Measurements from ENCODE around the gene DHX32.

The DHX32 gene

DNA sequence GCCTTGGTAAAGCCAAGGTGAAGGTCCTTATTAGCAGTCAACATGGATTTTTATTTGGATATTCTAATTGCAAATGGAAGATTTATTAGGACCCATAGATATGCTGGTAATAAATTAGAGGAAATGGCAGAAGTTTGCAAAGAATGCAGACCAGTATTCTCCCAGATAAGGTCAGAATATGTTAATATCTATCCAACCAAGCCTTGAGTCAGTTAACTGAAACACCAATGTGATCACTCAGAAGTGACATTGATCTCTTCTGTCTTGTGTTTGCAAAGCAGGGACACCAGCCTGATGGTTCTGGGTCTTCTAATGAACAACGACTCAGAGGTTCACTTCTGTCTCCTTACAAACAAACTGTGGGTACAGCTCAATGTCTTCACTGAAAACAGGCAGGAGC lies 79.5 kb downstream of the DHX32 start:
- no peak for DNase-seq

DNA sequence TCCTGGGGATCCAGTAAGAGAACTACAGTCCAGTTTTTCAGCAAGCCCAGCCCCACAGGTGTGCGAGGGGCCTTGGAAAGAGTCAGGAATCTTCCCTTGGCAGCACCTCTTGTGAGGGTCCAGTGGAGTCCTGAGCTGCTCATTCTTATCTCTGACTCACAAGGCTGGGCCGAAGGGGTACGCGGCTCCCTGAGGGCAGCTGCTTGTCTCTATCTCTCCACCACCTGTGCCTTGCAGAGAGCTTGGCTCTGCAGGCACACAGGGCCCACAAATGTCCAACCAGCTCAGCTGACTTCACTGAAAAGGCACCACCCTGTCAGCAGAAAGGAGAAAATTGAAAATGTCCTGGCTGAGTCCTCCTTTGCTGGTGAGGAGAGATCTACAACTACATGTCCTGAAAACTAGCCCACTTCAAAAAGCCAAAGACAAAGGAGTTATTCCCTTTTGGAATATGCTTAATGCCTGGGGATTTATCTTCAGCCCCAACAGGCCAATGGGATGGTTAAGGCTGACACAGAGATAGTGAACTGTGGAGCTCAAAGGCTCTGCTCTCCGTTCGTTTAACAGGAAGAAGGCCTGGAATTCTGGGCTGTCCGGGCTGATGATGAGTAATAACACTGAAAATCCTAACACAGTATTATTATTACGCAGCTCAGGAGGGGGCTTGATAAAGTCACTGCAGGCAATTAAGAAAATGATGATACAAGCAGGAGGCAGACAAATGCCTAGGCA lies 81.5 kb downstream of the DHX32 start:
- DNase-seq = no peak

DNA sequence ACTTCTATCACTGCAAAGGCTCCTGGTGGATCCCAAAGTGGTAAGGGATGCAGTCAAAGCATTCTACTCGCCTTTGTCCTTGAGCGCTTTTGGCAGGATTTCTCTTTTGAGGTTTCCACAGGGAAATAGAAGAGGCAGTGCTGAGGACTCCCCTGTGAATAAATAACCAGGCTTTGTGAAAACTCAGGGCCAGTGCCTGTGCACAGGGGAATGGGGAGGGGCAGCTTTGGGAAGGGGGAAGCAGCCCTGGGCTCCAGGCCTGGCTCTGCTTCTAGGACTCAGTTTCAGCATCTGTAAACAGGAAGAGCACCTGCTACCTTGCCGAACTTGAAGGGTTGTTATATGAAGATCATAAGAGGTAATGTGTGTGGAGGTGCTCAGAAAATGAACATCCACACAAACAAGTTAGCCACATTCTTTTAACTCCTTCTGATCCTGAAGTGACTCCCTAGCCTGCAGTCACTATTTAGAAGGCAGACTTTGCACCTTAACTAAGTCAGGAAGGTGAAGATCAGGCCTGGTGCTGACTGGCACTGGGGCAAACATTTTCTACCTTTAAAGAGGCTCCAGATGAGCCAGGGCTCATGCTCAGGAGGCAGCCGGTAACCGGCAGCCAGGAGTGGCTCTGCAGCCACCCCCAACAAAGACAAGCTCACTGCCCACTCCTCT lies 83.0 kb downstream of the DHX32 start:
- DNase-seq = no peak

DNA sequence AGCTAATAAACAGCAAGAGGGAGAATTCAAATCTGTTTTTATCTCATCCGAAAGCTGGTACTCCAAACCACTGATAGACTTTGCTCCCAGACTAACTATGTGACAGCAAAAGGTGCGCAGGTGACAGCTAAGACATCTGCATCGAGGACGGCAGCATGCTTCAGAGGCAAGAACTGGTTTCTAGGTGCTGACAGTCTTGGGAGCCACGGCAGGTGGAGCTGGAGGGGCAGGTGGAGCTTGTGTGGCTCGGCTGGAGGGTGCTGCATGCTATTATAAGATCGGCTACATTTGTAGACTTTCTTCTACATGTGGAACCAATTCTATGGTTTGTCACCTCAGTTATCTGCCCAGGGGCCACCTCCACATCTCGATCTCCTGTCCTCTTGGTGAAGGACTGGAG lies 83.7 kb downstream of the DHX32 start:
- DNase-seq = no peak

DNA sequence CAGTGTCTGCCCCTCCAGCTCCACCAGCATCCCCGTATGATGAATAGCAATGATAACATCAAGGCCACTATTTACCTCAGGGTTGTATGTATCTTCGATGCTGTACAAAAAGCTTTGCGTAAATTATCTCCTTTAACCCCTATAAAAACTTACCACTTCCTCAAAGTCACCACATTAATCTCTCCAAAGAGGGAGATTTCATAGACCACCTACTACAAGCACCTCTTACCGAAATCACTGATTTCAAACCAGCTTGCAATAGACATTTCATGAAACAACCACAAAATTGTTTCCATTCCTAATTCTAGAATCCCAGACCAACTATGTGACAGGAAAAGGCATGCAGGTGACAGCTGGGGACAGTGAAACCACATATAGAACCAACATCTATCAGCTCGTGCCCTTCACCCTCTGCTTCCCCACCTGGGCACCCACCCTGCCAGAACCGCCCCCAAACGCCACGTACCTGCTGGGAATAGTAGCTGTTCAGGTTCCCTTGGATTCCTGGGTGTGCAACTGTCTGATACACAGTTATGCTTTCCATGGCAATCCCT lies 85.4 kb downstream of the DHX32 start:
- DNase-seq = no peak

DNA sequence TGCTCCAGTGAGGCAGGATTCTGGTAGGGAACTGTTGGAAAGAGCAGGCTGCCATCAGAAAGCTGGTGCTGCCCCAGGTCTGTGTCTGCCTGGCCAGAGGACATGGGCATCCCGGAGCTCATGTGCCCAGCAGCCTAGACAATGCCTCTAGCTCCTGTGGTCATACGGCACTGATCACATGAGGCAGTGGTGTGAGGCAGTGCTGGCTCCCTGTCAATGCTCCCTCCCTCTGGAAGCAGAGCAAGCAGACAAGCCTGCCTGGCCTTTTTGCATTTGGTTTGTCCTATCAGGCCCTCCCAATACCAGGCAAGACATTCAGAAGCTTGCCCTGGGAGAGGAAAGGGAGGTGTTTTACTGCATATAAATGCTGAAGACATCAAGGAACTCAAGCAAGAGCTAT lies 86.0 kb downstream of the DHX32 start:
- no peak for DNase-seq

DNA sequence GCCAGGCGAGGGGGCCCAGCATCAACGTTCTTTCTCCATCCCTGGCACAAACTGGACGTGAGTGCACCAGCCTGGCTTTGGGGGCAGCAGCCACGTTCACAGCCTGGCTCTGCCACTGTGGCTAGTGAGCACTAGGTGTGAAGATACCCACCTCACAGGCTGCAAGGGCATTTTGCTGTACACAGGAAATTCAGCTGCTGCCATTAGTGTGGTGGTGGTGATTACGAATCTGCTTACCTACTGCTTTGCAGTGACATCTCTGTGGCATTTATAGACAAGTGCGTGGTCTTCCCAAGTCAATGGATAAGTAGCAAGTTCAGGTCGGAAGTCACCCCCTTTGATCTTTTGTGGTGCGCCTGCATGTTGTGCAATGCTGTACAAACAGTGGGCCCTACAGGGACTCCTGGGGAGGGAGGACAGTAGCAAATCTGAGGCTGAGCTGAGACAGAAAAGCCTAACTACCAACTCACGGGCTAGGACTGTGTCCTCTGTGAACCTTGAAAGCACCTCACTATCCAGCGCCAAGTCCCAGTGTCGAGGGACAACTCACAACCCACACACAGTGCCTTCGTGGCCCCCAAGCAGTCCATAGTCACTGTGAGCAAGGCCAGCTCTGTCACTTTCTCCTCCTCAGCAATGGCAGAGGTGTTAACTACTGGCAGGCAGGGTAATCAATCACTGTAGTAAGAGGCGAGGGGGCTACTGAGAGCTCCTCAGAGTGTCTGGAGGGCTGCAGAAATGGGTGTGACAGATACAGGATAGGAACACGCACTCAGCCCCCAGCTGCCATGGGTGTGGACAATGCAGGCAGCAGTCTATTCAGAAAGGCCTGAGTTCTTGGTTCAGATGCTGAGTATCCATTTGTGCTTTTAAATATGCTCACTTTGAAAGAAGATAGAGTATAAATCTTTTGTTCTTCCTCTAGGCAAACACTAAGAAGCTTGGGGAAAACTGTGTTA lies 88.5 kb downstream of the DHX32 start:
- no peak for DNase-seq

DNA sequence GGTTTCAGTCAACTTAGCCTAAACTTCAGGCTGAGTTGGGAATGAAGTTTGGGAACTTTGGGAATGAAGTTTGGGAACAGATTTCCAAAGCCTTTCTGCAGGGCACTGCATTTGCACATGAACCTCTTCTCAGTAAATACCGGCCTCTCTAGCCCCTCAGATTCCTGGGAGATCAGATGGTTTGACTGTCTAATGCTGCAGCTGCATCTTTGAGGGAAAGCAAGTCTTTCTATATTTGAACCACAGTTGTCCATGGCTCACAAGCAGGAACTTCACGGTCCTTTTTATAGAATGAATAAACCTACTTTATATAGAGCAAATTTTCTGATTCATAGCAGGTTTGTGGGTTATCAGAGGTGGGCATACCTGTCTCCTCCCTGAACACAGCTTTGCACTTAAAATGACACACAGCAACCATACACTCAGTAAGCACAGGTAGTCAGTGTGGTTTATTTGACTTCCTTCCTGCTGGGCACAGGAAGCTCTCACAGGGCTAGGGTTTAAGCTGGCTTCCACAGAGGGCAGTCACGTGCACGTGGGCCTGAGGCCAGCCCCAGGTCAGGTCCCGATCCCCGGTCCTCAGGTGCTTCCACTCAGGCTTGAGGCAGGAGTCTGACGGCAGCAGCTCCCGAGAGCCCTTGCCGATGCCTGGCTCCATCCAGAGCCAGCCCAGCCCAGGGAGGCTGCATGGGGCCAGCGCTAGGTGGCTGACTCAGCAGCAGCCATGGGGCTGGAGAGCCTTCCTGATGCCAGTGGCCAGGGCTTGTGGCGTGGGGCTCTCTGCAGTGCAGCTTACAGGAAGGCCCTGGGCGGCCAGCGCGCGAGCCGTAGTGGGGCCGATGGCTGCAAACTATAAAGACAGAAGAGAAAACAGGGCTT lies 92.7 kb downstream of the DHX32 start:
- DNase-seq = no peak
